ENCODE data around the gene FOS. TPM values are rescaled to one million over a fixed set of nuclear protein-coding genes. Genes with fewer than 3 reads are reported as not detected.
"Not testable (repeated sequence)": the region's sequence is repeated elsewhere in the genome, so short reads cannot be mapped to it uniquely, and the experiment has no call there.

FOS gene
- total RNA-seq = 10 to 100 TPM; 16.8 to 19.5 (median 18.1) TPM

DNA sequence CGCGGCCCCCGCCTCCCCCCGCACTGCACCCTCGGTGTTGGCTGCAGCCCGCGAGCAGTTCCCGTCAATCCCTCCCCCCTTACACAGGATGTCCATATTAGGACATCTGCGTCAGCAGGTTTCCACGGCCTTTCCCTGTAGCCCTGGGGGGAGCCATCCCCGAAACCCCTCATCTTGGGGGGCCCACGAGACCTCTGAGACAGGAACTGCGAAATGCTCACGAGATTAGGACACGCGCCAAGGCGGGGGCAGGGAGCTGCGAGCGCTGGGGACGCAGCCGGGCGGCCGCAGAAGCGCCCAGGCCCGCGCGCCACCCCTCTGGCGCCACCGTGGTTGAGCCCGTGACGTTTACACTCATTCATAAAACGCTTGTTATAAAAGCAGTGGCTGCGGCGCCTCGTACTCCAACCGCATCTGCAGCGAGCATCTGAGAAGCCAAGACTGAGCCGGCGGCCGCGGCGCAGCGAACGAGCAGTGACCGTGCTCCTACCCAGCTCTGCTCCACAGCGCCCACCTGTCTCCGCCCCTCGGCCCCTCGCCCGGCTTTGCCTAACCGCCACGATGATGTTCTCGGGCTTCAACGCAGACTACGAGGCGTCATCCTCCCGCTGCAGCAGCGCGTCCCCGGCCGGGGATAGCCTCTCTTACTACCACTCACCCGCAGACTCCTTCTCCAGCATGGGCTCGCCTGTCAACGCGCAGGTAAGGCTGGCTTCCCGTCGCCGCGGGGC, at the start of gene FOS:
Gene FOS, plus strand, starts transcription at position 407 of the 731 bp plus-strand sequence. Its CDS starts 155 bp downstream, at position 562.
- H3K36me3 Mint-ChIP-seq (ENCODE audit: insufficient read depth) = peaks cover 16% of the 10 kb centered on the region
- H3K4me1 Mint-ChIP-seq (ENCODE audit: low read depth) = peaks cover 63% of the 10 kb centered on the region
- ATAC-seq (peak; percentile 87 to 89), DNase-seq (peak; percentile 86)
- H3K9me3 Mint-ChIP-seq = no peaks in the 10 kb centered on the region
- H3K27me3 Mint-ChIP-seq (ENCODE audit: low read depth) = peaks cover 13% of the 10 kb centered on the region
- H3K4me3 Mint-ChIP-seq = peak within 1 kb of the TSS; percentile 92

DNA sequence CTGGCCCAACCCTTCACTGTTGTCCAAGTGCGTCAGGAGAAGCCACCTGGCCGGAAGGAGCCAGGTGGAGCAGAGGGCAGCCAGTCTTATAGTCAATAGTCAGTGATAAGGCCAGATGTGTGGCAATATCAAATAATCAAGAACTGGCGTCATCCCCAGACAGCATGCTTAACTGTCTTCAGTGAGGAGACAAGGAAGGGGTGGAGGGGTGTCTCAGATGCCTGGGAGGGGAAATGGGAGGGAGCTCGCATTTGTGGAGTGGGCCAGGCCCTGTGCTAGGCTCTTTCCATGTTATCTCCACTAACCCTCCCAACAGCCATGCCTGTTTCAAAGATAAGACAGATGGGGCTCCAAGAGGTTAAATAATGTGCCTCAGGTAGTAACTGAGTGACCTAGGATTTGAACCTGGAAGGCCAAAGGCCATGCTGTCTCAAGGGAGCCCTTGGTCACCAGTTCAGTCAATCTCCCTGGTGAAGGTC, 48.9 kb upstream of the FOS start:
- Mint-ChIP-seq H3K4me3 (no peak overlapping the region), H3K4me1 (ENCODE audit: low read depth) (peaks cover 54% of the 10 kb centered on the region), H3K36me3 (ENCODE audit: insufficient read depth) (no peaks in the 10 kb centered on the region), H3K27me3 (ENCODE audit: low read depth) (no peaks in the 10 kb centered on the region), H3K9me3 (no peaks in the 10 kb centered on the region)
- ATAC-seq (no peak), DNase-seq (no peak)

DNA sequence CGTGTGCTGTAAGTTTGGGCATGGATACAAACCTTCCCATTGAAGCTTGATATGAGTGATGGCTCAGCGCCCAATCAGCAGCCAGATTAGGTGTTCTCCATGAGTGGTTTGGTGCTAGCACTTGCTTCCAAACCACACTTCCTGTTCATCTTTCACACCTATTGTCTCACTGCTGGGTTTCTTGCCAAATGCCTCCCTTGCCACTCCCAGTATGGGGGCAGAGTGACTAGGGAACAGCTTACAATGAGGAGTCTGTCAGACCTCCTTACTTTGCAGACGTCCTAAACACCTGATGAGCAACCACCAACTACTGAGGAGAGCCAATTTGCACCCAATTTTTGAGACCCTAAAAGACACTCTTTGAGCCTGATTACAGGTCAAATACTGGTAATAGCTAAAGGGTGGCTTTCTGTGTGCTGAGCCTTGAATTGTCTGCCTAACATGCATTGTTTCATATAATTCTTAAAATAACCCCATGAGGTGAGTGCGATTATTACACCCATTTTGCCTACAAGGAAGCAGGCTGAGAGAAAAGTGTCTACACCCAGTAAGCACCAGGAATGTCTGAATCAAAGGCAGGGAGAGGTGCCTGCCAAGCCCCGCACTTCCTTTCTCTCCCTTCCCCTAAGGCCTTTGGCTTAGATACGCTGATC, 48.4 kb upstream of the FOS start:
- Mint-ChIP-seq H3K36me3 (ENCODE audit: insufficient read depth) (no peaks in the 10 kb centered on the region), H3K4me3 (peak overlapping the region; percentile 4)
- DNase-seq = peak; percentile 27

DNA sequence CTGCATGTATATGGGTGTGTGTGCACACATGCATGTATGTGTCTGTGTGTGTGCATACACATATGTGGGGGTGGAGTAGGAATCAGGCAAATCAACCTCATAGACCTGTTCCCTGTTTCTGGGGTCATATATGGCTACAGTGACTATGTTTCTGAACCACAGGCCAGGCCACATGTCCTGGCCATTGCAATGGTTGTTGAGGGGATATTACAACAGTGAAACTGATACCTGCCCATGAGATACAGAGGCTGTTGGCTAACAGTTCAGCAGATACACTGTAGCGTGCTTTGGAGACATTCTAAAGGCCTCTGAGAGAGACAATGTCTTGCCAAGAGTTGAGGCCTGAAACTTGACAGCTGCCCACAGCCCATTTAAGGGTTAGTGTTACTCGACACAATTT, 47.3 kb upstream of the FOS start:
- Mint-ChIP-seq H3K36me3 (ENCODE audit: insufficient read depth) (no peaks in the 10 kb centered on the region), H3K27me3 (ENCODE audit: low read depth) (no peaks in the 10 kb centered on the region), H3K4me3 (no peak overlapping the region), H3K9me3 (no peaks in the 10 kb centered on the region), H3K4me1 (ENCODE audit: low read depth) (peaks cover 54% of the 10 kb centered on the region)
- DNase-seq = no peak
- ATAC-seq = no peak

More for the DNA sequence above, 48.4 kb upstream of the FOS start:
- no peaks in the 10 kb centered on the region for H3K9me3 Mint-ChIP-seq
- no peaks in the 10 kb centered on the region for H3K27me3 Mint-ChIP-seq (ENCODE audit: low read depth)
- ATAC-seq = peak; percentile 66 to 89
- H3K4me1 Mint-ChIP-seq (ENCODE audit: low read depth) = peaks cover 54% of the 10 kb centered on the region

DNA sequence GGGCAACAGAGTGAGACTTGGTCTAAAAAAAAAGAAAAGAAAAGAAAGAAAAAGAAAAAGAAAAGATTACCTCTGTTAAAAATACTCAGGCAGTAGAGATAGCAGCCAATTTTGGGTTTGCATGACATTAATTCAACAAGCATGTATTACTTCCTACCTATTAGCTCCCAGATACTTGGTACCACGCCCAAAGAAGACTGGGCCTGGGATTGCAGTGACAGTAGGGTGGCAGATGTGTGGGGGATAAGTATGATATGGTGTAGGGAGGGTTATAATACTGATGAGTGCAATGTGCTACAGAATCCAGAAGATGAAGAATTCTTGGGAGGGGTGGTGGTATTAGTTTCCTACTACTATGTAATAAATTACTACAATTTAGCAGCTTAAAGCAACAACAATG, 46.4 kb upstream of the FOS start:
- Mint-ChIP-seq H3K27me3 (ENCODE audit: low read depth) (no peaks in the 10 kb centered on the region), H3K4me1 (ENCODE audit: low read depth) (peaks cover 54% of the 10 kb centered on the region), H3K4me3 (no peak overlapping the region), H3K9me3 (no peaks in the 10 kb centered on the region), H3K36me3 (ENCODE audit: insufficient read depth) (no peaks in the 10 kb centered on the region)
- ATAC-seq = no peak
- no peak for DNase-seq

DNA sequence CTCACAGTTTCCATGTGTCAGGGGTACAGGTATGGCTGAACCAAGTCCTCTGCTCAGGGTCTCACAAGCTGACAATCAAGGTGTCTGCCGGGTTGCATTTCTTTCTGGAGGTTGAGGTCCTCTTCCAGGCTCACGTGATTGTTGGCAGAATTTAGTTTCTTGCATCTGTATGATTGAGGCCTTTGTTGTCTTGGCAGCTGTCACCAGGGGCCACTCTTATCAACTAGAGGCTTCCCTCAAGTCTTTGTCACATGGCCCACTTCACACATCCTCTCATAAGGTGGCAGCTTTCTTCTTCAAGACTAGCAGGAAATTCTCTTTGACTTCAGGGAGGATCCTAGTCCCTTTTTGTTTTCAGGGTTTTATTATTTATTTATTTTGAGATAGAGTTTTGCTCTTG, 46.0 kb upstream of the FOS start:
- ATAC-seq = no peak
- peak; percentile 14 for DNase-seq
- Mint-ChIP-seq H3K4me3 (no peak overlapping the region), H3K9me3 (no peaks in the 10 kb centered on the region), H3K36me3 (ENCODE audit: insufficient read depth) (no peaks in the 10 kb centered on the region), H3K4me1 (ENCODE audit: low read depth) (peaks cover 52% of the 10 kb centered on the region), H3K27me3 (ENCODE audit: low read depth) (no peaks in the 10 kb centered on the region)

DNA sequence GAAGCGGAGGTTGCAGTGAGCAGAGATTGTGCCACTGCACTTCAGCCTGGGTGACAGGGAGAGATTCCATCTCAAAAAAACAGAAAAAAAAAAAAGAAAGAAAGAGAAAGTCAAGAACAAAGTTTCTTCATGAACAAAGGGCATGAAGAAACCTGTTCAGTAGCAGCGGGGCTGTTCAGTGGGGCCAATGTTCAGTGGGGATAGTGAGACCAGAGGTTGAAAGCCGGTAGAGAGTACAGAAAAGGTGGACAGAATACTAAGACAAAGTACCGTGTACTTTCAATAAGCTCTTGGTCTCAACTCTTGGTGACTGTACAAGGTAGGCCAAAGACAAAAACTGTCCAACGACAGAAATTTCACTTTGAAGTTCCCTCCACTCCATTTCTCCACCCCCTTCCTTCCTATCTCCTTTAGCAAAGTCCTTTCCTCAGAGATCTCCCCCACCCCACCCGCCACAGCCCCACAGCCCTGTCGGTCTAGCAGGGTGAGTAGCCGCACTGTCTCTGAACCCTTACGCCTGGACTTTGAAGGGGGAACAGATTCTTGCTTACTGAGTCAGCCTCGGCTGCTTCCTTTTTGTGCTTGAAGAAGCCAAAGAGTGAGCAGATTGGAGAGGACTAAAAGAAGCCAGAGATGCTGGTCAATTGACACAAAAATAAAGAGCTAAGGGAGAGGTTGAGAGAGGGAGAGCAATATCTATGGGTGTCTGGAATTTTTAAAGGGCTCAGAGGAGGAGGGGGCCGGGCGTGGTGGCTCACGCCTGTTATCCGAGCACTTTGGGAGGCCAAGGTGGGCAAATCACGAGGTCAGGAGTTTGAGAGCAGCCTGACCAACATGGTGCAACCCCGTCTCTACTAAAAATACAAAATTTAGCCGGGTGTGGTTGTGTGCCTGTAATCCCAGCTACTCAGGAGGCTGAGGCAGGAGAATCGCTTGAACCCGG, 44.2 kb upstream of the FOS start:
- ATAC-seq (no peak), DNase-seq (no peak)
- H3K27me3 Mint-ChIP-seq (ENCODE audit: low read depth) = no peaks in the 10 kb centered on the region
- H3K36me3 Mint-ChIP-seq (ENCODE audit: insufficient read depth) = no peaks in the 10 kb centered on the region
- no peaks in the 10 kb centered on the region for H3K9me3 Mint-ChIP-seq
- H3K4me1 Mint-ChIP-seq (ENCODE audit: low read depth) = peaks cover 39% of the 10 kb centered on the region
- no peak overlapping the region for H3K4me3 Mint-ChIP-seq

DNA sequence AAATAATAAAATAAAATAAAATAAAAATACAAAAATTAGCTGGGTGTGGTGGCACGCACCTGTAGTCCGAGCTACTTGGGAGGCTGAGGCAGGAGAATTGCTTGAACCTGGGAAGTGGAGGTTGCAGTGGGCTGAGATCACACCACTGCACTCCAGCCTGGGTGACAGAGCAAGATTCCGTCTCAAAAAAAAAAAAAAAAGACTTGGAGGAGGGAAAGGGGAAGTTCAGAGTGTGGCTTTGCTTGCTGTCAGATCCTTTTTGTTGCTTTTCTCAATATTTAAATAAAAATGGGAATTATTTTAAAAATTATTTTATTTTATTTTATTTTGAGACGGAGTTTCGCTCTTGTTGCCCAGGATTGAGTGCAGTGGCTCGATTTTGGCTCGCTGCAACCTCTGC, 43.4 kb upstream of the FOS start:
- H3K27me3 Mint-ChIP-seq (ENCODE audit: low read depth); DNase-seq; H3K36me3 Mint-ChIP-seq (ENCODE audit: insufficient read depth); ATAC-seq; H3K9me3 Mint-ChIP-seq; H3K4me3 Mint-ChIP-seq: not testable (repeated sequence)
- H3K4me1 Mint-ChIP-seq (ENCODE audit: low read depth) = peaks cover 32% of the 10 kb centered on the region

DNA sequence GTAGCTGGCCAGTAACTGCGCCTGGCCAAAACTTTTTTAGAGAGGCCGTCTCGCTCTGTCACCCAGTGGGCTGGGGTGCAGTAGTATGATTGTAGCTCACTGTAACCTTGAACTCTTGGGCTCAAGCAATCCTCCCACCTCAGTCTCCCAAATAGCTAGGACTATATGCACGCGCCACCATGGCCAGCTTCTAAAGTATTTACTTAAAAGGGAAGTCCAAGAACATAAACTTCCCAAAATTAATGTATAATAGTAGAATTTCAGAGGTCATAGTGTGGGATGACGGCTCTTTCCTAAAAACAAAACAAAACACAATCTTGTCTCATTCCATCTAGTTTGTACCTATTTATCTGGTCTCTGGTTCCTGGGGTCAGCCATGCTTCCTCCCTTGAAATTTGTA, 42.2 kb upstream of the FOS start:
- H3K4me3 Mint-ChIP-seq = no peak overlapping the region
- no peaks in the 10 kb centered on the region for H3K9me3 Mint-ChIP-seq
- no peaks in the 10 kb centered on the region for H3K27me3 Mint-ChIP-seq (ENCODE audit: low read depth)
- H3K4me1 Mint-ChIP-seq (ENCODE audit: low read depth) = peaks cover 19% of the 10 kb centered on the region
- H3K36me3 Mint-ChIP-seq (ENCODE audit: insufficient read depth) = no peaks in the 10 kb centered on the region
- DNase-seq = no peak
- ATAC-seq = no peak

DNA sequence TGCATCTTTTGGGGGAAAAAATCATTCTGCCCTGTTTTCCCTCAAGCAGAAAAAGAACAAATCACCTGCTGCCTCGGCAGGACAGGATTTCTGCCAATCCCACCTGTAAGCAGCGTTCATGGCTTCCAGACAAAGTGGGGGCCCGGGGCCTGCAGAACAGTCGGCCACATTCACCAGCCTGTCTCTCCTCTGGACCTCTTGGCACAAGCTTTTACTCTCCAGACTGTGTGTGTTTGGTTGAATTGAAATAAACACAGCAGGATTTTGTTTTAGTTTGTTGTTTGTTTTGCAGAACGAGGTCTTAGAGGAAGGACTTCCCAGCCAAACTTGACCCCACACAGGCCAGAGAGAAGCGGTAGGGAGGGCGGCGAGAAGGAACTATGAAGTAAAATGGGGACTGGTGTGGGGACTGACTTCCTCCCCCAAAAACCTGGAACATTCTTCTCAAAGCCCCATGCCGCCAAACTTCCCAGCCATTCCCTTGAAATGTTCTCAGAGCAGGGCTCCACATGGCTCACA, 41.7 kb upstream of the FOS start:
- Mint-ChIP-seq H3K27me3 (ENCODE audit: low read depth) (no peaks in the 10 kb centered on the region), H3K9me3 (no peaks in the 10 kb centered on the region), H3K4me3 (no peak overlapping the region), H3K36me3 (ENCODE audit: insufficient read depth) (no peaks in the 10 kb centered on the region), H3K4me1 (ENCODE audit: low read depth) (peaks cover 18% of the 10 kb centered on the region)
- ATAC-seq (no peak), DNase-seq (no peak)

DNA sequence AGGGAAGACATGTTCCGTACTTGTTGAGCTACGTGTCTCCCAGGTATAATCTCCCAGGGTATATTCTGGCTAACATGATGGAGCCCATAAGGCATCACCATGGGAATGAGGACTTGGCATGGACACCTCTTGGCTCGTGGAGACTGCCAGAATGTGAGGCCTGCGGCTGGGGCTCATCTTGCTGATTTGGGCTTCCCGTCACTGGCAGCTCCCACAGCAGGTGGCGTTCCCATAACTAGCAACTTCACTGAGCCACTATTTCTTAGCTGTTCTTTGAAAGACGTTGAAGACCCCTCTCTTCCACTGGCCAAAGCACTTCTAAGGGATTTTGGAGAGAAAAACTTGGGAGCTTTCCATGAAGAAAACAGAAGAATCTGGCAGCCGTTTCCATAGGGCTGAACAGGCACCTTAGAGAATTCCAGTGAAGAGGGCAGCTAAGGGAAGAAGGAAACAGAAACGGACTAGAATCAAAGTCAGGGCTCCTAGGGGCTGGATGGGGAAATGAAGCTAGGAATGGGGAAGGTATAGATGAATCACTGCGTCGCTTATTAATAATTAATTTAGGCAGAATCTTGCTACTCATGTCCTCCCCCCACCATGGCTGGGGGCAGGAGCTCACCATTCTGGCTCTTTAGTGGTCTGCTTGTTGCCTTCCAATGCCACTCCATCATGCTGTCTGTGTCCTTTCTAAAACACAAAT, 39.7 kb upstream of the FOS start:
- no peaks in the 10 kb centered on the region for H3K36me3 Mint-ChIP-seq (ENCODE audit: insufficient read depth)
- H3K9me3 Mint-ChIP-seq = no peaks in the 10 kb centered on the region
- H3K27me3 Mint-ChIP-seq (ENCODE audit: low read depth) = no peaks in the 10 kb centered on the region
- ATAC-seq (no peak), DNase-seq (no peak)
- H3K4me3 Mint-ChIP-seq = no peak overlapping the region
- peaks cover 3% of the 10 kb centered on the region for H3K4me1 Mint-ChIP-seq (ENCODE audit: low read depth)

DNA sequence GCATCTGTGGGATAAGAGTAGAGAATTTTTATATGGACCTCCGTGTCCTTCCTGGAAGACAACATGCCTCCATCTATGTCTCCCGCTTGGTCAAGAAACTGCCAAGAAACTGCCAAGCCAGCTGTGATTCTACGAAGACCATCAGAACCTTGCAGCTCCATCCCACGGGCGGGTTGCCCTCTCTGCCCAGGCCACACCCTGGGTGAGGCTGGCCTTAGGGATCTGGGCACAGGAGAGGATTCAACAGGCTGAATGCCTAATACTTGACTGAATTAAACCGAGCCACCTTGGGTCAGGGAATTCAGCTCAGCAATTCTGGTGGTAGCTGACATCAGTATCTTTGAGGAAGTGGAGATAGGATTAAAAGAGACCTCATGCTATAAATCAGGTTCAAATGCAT, 37.8 kb upstream of the FOS start:
- H3K4me1 Mint-ChIP-seq (ENCODE audit: low read depth) = peaks cover 3% of the 10 kb centered on the region
- H3K4me3 Mint-ChIP-seq = no peak overlapping the region
- H3K27me3 Mint-ChIP-seq (ENCODE audit: low read depth) = no peaks in the 10 kb centered on the region
- ATAC-seq (no peak), DNase-seq (no peak)
- no peaks in the 10 kb centered on the region for H3K9me3 Mint-ChIP-seq
- no peaks in the 10 kb centered on the region for H3K36me3 Mint-ChIP-seq (ENCODE audit: insufficient read depth)

DNA sequence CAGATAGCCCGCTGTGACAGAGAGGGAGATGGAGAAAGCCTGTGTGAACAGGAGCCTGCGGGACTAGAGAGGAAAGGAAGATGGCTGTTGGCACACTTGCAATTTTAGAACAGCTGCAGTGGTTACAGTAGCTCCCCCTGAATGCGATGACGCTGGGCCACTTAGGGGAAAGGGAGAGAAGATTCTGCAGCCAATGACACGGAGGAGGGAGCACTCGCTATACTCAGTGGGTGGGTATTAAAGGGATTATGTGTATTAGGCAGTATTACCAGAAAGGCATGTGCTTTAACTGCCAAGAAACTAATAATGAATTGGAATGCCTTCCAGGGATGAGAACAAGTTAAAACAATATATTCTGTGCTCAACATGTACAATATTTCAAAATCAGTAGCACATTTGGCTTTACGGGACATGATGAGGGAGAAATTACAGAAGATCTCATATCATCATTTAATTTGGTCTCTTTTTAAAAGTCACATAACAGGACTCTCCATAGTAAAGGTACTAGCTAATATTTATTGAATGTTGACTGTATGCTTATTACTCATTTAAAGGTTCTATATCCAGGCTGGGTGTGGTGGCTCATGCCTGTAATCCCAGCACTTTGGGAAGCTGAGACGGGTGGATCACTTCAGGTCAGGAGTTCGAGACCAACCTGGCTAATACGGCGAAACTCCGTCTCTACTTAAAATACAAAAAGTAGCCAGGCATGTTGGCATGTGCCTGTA, 35.9 kb upstream of the FOS start:
- H3K4me1 Mint-ChIP-seq (ENCODE audit: low read depth) = peaks cover 22% of the 10 kb centered on the region
- DNase-seq = no peak
- no peak overlapping the region for H3K4me3 Mint-ChIP-seq
- H3K27me3 Mint-ChIP-seq (ENCODE audit: low read depth) = no peaks in the 10 kb centered on the region
- H3K36me3 Mint-ChIP-seq (ENCODE audit: insufficient read depth) = no peaks in the 10 kb centered on the region
- no peaks in the 10 kb centered on the region for H3K9me3 Mint-ChIP-seq
- ATAC-seq = no peak
